SH-SY5Y (cell line): ENCODE results near the gene TRMT44.

Experiments used
- GATA2 ChIP-seq: IDR thresholded peaks from 2 replicates; pipeline ENCODE4 v1.6.1; 2011; ENCODE audit warnings: mild to moderate bottlenecking, low read depth, low read length
- GATA3 ChIP-seq: IDR thresholded peaks from 2 replicates; pipeline ENCODE4 v1.6.1; 2011; ENCODE audit warnings: low read depth, mild to moderate bottlenecking, low read length, moderate library complexity

TRMT44 gene

GRCh38 chr4:8465615-8466611 lies 25.3 kb downstream of the TRMT44 start:
- TF ChIP-seq GATA2, result no peak
- no peak for TF ChIP-seq GATA3

- TF ChIP-seq GATA3 (no peak), GATA2 (no peak)
Measured at GRCh38 chr4:8467016-8467415, 26.4 kb downstream of the TRMT44 start.

- TF ChIP-seq GATA2 (no peak), GATA3 (no peak)
Measured at GRCh38 chr4:8468746-8469535, 28.4 kb downstream of the TRMT44 start.

GRCh38 chr4:8469550-8469949 lies 29.0 kb downstream of the TRMT44 start:
- no peak for TF ChIP-seq GATA2
- TF ChIP-seq GATA3, result no peak

- TF ChIP-seq GATA3 (no peak), GATA2 (no peak)
Measured at GRCh38 chr4:8470451-8471024, 30.0 kb downstream of the TRMT44 start.

GRCh38 chr4:8471211-8471875 lies 30.8 kb downstream of the TRMT44 start:
- TF ChIP-seq GATA3 (no peak), GATA2 (no peak)

GRCh38 chr4:8472158-8472688 lies 31.6 kb downstream of the TRMT44 start:
- TF ChIP-seq GATA3, result no peak
- TF ChIP-seq GATA2, result no peak

- TF ChIP-seq GATA2, result no peak
- no peak for TF ChIP-seq GATA3
Measured at GRCh38 chr4:8472689-8473197, 32.2 kb downstream of the TRMT44 start.

GRCh38 chr4:8473198-8473919 lies 32.8 kb downstream of the TRMT44 start:
- TF ChIP-seq GATA2 (no peak), GATA3 (no peak)

- TF ChIP-seq GATA2 (no peak), GATA3 (no peak)
Measured at GRCh38 chr4:8473920-8474590, 33.5 kb downstream of the TRMT44 start.

- no peak for TF ChIP-seq GATA3
- no peak for TF ChIP-seq GATA2
Measured at GRCh38 chr4:8474856-8475255, 34.3 kb downstream of the TRMT44 start.

- TF ChIP-seq GATA3 (no peak), GATA2 (no peak)
Measured at GRCh38 chr4:8475751-8476575, 35.4 kb downstream of the TRMT44 start.
